Left forelimb (tissue), 1 donor: ENCODE measurements around the gene WDR7.

Source experiments
- DNase-seq: peaks from one replicate; pipeline ENCODE4 v3.0.0-alpha.2; 2018; ENCODE audit warnings: low spot score

The WDR7 gene

GRCh38 chr18:56890632-56891031 is 239.5 kb downstream of the WDR7 start:
- DNase-seq: no peak

DNA sequence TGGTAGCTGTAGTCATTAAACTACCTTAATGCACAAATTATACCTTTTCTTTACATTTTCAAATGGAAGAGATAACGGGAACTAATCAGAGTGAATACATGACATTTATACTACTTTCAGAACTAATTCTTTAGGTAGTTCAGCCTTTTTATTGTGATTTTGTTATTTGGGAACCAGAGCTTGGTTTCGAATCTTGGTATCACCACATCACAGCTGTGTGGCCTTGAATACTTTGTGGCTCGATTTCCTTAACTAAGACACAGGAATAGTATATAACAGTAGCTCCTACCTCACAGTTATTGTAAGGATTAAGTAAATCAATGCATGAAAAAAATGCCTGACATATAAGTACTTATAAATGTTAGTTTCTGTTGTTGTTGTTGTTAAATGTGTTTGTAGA is 240.0 kb downstream of the WDR7 start:
- DNase-seq: no peak

DNA sequence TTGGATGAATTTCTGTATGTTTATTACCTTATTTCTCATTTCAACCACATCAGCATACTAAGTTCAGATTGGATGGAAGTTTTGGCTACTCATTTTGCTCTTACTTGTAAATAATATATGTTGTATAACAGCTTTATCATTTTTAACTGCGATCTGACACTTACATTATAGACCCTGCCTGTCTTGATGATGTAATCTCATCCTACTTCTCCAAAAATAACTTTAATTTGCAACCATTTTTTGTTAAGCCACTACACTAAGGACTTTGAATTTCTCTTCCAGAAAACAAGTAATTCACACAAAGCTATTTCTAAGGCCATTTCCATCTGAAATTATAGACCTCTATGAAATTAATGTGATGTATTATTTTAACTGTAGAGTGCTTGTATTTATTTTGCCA is 240.7 kb downstream of the WDR7 start:
- DNase-seq: no peak

DNA sequence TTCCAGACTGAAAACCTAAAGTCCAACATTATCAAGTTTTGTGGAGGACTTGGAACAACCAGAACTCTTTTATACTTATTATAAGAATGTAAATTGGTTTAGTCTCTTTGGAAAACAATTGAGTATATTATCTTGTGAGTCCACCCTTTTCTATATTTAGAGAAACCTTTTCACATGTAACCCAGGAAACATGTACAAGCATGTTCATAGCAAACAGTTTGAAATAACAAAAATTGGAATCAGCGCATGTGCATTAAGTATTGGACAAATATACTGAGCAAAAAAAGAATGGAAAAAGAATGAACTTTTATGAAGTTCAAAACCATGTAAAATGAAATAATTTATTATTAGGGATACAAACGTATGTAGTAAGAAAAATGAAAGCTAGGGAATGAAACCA is 246.0 kb downstream of the WDR7 start:
- DNase-seq: no peak

DNA sequence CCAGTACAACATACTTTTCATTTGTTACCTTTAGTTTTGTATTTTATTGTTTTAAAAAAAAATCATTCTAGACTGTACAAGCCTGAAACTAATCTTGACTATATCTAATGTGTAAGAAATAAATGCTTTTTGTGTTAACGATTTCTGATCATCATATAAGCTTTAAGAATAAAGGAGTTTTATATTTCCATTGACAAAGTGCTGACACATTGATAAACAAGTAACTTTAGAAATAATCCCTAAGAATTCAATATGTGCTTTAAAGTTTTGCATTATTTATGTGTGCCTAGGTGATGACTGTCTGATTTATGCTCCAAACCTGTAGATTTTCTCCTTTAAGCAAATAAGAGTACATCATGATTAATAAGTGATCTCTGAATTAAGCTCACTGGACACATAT is 248.5 kb downstream of the WDR7 start:
- no peak for DNase-seq

DNA sequence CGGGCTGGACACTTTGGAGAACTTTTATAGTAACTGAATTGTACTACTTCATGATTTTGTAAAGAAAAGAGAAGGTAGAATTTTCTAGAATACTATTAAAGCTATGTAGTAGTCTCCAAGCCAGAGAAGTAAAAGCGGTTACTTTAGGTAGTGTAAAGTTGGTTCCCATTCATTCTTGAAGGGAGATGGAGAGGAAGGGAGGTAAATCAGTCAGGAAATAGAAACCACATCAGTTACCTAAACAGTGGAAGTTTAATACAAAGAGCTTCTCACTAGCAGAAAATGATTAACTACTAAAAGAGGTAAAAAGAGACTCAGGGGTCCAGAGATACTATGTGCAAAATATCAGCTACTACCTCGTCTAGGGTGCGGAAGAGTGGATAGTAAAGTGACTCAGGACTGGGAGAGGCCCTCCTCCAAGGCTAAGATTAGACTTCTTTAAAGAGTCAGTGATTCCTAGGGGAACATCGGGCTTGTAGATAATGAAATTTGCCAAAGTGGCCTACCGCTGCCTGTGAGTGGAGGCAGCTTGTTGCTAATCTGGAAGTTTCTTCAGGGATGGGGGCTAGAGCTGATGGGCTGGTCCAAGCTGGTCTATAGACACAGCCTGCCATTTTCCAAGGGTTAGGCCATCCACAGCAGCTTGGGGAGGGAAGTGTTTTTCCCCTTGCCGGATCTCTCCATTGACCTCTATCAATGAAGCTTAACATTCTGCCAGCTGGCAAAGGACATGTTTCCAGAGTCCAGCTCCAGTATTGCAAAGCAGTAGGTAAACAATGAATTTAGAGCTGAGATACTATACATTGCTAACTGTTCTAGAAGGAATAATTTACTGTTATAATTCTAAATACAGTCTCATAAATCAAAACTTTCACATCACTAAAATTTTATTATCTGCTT is 249.3 kb downstream of the WDR7 start:
- DNase-seq: no peak

GRCh38 chr18:56901919-56902318 is 250.8 kb downstream of the WDR7 start:
- no peak for DNase-seq

GRCh38 chr18:56902653-56903052 is 251.5 kb downstream of the WDR7 start:
- no peak for DNase-seq

DNA sequence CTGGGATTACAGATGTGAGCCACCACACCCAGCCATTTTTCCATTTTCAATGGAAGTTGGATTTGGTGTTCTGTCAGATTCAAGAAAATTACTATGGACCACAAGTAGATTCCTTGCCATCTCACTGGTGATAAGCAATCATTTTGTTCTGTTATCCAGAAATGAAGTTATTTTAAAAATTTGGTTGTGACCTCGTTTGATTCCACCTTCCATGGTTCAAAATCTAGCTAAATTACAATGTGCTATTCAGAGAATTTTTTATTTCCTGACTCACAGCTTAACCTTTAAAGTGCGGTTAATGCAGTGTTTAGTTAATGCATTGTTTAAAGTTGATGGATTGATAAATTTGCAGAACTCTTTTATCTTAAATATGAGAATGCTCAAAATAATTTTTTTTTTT is 252.5 kb downstream of the WDR7 start:
- DNase-seq: no peak

DNA sequence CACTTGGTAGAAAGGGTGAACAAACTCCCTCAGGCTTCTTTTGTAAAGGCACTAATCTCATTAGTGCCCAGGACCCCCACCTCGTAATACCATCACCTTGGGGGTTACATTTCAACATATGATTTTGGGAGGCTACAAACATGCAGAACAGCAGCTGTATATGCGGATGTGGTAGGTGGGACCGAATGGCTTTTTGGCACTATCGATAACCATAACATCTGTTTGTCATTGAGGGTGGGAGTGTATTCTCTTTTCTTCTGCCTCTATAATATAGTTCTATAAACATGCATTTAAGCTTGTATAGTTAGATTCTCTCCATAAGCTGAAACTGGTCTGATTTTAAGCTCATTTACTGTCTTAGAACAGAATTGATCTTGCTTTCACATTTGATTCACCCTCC is 256.6 kb downstream of the WDR7 start:
- no peak for DNase-seq

GRCh38 chr18:56910237-56910636 is 259.1 kb downstream of the WDR7 start:
- no peak for DNase-seq

- no peak for DNase-seq
These were observed 259.8 kb downstream of the WDR7 start for GRCh38 chr18:56910967-56911366.

GRCh38 chr18:56913941-56914340 is 262.8 kb downstream of the WDR7 start:
- DNase-seq: no peak

DNA sequence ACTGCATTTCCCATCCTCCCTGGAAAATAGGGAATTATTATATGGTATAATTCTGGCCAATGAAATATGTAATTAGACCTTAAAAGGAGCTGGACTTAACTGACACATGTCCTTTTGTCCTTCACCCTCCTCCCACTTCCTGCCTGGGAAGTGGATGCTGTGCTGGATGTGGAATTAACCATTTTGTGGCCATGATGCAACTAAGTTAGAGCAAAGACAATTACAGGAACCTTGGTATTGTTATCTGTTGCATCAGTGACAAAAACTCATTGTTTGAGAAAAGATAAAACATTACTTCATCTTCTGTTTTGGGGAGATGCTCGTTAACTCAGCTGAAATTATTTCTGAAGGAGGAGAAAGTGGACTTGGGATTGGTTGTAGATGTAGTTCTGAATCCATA is 268.0 kb downstream of the WDR7 start:
- DNase-seq: no peak

DNA sequence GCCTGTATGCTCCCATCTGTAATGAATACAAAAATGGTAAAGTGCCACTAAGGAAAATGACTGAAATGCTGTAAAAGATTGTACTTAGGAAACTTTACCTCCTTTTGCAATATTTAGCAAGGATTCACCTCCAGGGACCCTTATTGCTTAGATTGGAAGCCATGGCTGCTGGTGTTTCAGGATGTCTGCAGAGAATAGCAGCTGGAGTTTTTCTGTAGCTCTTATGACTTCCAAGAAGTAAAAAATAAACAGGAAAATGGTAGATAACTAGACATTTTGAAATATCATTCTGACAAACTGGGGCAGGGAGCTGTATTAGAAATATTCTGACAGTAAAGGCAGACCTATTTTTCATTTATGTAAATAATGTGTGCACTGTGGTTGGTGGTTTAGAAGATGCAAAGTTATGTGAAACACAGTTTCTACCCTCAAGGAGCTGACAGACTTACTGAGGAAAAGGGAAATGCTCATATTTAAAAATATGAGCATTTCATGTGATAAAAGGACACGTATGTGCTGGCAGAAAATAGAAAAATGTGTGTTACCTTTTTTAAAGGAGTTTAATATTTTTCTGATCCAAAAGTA is 270.8 kb downstream of the WDR7 start:
- DNase-seq: no peak

GRCh38 chr18:56926734-56927133 is 275.6 kb downstream of the WDR7 start:
- DNase-seq: no peak

- no peak for DNase-seq
These were observed 276.6 kb downstream of the WDR7 start for GRCh38 chr18:56927786-56928185.

GRCh38 chr18:56929886-56930285 is 278.7 kb downstream of the WDR7 start:
- no peak for DNase-seq

DNA sequence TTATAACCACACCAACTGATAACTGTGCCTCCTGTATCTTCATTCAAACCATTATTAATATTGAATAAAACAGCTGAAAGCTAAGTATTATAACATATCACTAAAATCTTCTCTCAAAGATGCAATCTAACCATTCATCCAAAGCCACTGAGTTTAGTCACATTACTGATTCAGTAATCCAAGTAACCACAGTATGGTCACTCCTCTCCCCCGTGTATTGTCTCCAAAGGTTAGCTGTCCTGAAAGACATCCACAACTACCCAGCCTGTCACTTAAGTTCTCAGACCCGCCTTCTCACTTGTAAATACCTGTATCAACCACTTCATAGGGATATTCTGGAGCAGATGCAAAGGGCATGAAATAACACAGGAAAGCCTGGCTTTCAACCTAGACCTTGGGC is 282.3 kb downstream of the WDR7 start:
- no peak for DNase-seq

- DNase-seq: no peak
These were observed 283.0 kb downstream of the WDR7 start for GRCh38 chr18:56934131-56934530.

GRCh38 chr18:56934906-56935305 is 283.7 kb downstream of the WDR7 start:
- no peak for DNase-seq

DNA sequence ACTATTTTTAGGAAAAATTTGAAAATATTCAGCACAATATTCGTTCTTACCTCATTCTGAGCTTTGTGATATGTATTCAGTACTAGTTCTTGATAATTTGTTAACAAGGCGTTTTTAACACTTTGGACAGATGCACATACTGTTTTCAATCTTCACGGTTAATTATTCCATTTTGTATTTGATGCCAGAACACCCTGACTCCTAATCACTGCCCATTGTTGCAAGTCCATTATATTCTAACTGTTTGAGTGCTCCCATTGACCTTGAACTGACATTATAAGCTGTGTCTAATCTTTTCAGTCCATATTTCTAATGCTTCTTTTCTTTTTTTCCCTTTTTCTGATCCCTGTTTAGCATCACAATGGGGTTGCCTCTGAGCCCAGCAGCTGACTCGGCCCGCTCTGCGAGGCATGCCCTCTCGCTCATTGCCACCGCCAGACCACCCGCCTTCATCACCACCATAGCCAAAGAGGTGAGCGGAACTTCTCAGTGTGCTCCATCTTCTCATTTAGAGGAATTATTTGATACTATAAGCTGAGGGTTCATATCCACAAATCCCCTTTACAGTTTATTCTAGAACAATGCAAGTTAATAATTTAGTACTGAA is 284.4 kb downstream of the WDR7 start:
- no peak for DNase-seq

DNA sequence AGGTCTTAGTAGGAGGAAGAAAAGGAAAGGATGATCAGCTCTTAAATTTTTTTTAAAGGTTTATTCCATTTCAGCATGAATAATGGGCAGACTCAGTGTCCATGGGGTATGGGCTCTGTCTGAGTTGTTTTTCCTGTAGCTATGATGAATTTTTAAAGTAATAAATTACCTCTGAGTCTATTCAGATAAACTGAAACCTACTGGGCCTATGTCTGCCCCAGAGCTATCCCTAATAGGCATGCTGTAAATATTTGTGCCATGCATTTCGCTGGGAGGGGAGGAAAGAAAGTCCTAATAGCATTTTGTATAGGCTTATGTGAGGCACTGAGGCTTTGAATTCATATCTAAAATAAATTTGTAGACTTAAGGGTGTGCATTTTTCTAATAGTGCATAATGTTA is 285.3 kb downstream of the WDR7 start:
- DNase-seq: no peak
